ENCODE measurements around the gene SESTD1. TPM values are rescaled to one million over a fixed set of nuclear protein-coding genes. Genes with fewer than 3 reads are reported as not detected.

Gene SESTD1
- total and polyA plus RNA-seq, 9 of the 15 experiments (the other 6 are each of a cell fraction or from before 2014, with no cell fraction given), result 0.32 to 5.6 (median 2.1) TPM

DNA sequence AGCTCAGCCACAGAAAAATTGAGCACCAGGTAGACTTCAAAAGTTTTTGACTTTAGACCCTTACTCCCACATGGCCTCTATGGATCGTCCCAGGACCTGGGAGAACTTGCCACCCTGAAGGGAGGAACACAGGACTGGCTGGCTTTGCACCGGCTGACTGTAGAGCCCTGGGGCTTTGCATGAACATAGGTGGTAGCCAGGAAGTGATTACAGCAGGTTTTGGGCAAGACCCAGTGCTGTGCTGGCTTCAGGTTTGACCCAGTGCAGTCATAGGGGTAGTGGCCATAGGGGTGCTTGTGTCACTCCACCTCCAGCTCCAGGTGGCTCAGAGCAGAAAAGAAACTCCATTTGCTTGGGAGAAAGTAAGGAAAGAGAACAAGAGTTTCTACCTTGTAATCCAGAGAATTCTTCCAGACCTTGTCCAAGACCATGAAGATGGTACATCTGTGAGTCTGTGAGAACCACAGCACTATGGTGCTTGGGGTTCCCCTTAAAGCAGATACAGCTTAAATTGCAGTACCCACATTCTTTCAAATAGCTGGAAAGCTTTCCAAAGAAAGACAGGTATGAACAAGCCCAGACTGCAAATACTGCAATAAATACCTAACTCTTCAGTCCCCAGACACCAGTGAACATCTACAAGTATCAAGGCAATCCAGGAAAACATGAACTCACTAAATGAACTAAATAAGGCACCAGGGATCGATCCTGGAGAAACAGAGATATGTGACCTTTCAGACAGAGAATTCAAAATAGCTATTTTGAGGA is 13.0 kb upstream of the SESTD1 start (continued):
- no peak for TF ChIP-seq ZNF717 (CRISPR knock-in tag; IDR thresholded peaks at IDR 0.05)
- TF ChIP-seq KLF1 (tag; IDR thresholded peaks at IDR 0.05), result no peak
- TF ChIP-seq EHMT2 (IDR thresholded peaks at IDR 0.05), result no peak

- BruUV-seq (replicated peaks), result no TSS peak
- H2AFZ ChIP-seq (ENCODE audit: low read depth, low read length), result no peak overlapping the region
- ATAC-seq (no peak), FAIRE-seq (no peak), DNase-seq (ENCODE audit: extremely low read depth in 1 of 4, low spot score in 3 of 4) (no peak)
- H3K79me2 ChIP-seq (ENCODE audit: control insufficient read depth, insufficient read depth, low read length), result no peaks in the 10 kb centered on the region
- no peak overlapping the region for H3K27ac ChIP-seq (ENCODE audit: extremely low read depth, low read depth, low read length)
- ChIA-PET CTCF (ENCODE audit: low intra/inter-chr PET ratio) (no interaction called here), POLR2A (interaction anchor here (1.1 kb wide), 1 partner anchor 10 kb away, joined by 3 read pairs; no protein-coding TSS in a partner anchor)
- no peaks in the 10 kb centered on the region for H3K27me3 ChIP-seq (ENCODE audit: control insufficient read depth in 2 of 2, insufficient read depth in 2 of 2, low read length in 2 of 2)
- H3K36me3 ChIP-seq (ENCODE audit: control insufficient read depth, insufficient read depth, low read length), result no peaks in the 10 kb centered on the region
- H3K9me1 ChIP-seq (ENCODE audit: control insufficient read depth, insufficient read depth, low read length), result no peaks in the 10 kb centered on the region
- H3K9me3 ChIP-seq (replicated peaks; ENCODE audit: control insufficient read depth, insufficient read depth, low read depth, low read length), result no peaks in the 10 kb centered on the region
- no peaks in the 10 kb centered on the region for H4K20me1 ChIP-seq (replicated peaks; ENCODE audit: control insufficient read depth, insufficient read depth, low read length)
- WGBS (ENCODE audit: insufficient coverage, low coverage, missing lambda C conversion rate), result 0% methylated on average over 4 of the region's 4 CpGs
- in situ Hi-C loops (cut with MboI), result no loop called here
- no peak overlapping the region for H3K4me2 ChIP-seq (ENCODE audit: insufficient read depth, low read length)
- H3K4me1 ChIP-seq (replicated peaks in 1 of 2; ENCODE audit: control insufficient read depth in 2 of 2, insufficient read depth in 2 of 2, low read length in 2 of 2), result no peaks in the 10 kb centered on the region
- H3K4me3 ChIP-seq, result no peak overlapping the region
- intact Hi-C loops (cut with micrococcal nuclease), result no loop called here
- no peak overlapping the region for H3K9ac ChIP-seq (ENCODE audit: insufficient read depth in 1 of 2, low read depth in 2 of 2, low read length in 2 of 2)
- TF ChIP-seq ZSCAN29 (IDR thresholded peaks at IDR 0.05), result no peak
- no peak for TF ChIP-seq ZKSCAN8 (CRISPR knock-in tag; IDR thresholded peaks at IDR 0.05)
- no peak for TF ChIP-seq ZNF24 (IDR thresholded peaks at IDR 0.05)
- TF ChIP-seq, protein P1, sequence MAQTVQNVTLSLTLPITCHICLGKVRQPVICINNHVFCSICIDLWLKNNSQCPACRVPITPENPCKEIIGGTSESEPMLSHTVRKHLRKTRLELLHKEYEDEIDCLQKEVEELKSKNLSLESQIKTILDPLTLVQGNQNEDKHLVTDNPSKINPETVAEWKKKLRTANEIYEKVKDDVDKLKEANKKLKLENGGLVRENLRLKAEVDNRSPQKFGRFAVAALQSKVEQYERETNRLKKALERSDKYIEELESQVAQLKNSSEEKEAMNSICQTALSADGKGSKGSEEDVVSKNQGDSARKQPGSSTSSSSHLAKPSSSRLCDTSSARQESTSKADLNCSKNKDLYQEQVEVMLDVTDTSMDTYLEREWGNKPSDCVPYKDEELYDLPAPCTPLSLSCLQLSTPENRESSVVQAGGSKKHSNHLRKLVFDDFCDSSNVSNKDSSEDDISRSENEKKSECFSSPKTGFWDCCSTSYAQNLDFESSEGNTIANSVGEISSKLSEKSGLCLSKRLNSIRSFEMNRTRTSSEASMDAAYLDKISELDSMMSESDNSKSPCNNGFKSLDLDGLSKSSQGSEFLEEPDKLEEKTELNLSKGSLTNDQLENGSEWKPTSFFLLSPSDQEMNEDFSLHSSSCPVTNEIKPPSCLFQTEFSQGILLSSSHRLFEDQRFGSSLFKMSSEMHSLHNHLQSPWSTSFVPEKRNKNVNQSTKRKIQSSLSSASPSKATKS (CRISPR knock-in tag; IDR thresholded peaks at IDR 0.05), result no peak
- TF ChIP-seq ZNF584 (CRISPR knock-in tag; IDR thresholded peaks at IDR 0.05; ENCODE audit: low read depth), result no peak
- TF ChIP-seq ZEB2 (IDR thresholded peaks at IDR 0.05), result no peak
- no peak for TF ChIP-seq CEBPB (tag; IDR thresholded peaks at IDR 0.05)
- TF ChIP-seq, protein P2, sequence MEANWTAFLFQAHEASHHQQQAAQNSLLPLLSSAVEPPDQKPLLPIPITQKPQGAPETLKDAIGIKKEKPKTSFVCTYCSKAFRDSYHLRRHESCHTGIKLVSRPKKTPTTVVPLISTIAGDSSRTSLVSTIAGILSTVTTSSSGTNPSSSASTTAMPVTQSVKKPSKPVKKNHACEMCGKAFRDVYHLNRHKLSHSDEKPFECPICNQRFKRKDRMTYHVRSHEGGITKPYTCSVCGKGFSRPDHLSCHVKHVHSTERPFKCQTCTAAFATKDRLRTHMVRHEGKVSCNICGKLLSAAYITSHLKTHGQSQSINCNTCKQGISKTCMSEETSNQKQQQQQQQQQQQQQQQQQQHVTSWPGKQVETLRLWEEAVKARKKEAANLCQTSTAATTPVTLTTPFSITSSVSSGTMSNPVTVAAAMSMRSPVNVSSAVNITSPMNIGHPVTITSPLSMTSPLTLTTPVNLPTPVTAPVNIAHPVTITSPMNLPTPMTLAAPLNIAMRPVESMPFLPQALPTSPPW (CRISPR knock-in tag; IDR thresholded peaks at IDR 0.05), result no peak
- no peak for TF ChIP-seq HOMEZ (CRISPR knock-in tag; IDR thresholded peaks at IDR 0.05)
- TF ChIP-seq E2F3 (CRISPR knock-in tag; IDR thresholded peaks at IDR 0.05), result no peak
- TF ChIP-seq IRF2 (CRISPR knock-in tag; IDR thresholded peaks at IDR 0.05), result no peak
- no peak for TF ChIP-seq STAT5A (IDR thresholded peaks at IDR 0.05; ENCODE audit: borderline replicate concordance, low read length)
Measured at GRCh38 chr2:179275253-179276012, 10.8 kb upstream of the SESTD1 start.

All from K562 (cell line).